ENCODE results near the gene RIMKLB.

RIMKLB gene

GRCh38 chr12:8827551-8828256 is 129.9 kb downstream of the RIMKLB start:
- ChIA-PET CTCF (no interaction called here), POLR2A (ENCODE audit: low non-redundant PET) (no interaction called here)
- peak; percentile 32 for DNase-seq (ENCODE audit: low spot score)
- TF ChIP-seq CTCF (conservative IDR thresholded peaks at IDR 0.05; ENCODE audit: low read depth): no peak
- no peak overlapping the region for H3K27ac ChIP-seq

GRCh38 chr12:8828257-8829124 is 130.7 kb downstream of the RIMKLB start:
- DNase-seq (ENCODE audit: low spot score): no peak
- POLR2A ChIA-PET (ENCODE audit: low non-redundant PET): no interaction called here
- H3K27ac ChIP-seq: no peak overlapping the region
- CTCF ChIA-PET: no interaction called here
- TF ChIP-seq CTCF (conservative IDR thresholded peaks at IDR 0.05; ENCODE audit: low read depth): no peak

GRCh38 chr12:8829125-8829518 is 131.3 kb downstream of the RIMKLB start:
- no peak overlapping the region for H3K27ac ChIP-seq
- TF ChIP-seq CTCF (conservative IDR thresholded peaks at IDR 0.05; ENCODE audit: low read depth): no peak
- ChIA-PET CTCF (no interaction called here), POLR2A (ENCODE audit: low non-redundant PET) (no interaction called here)
- no peak for DNase-seq (ENCODE audit: low spot score)

GRCh38 chr12:8829621-8830020 is 131.8 kb downstream of the RIMKLB start:
- TF ChIP-seq CTCF (conservative IDR thresholded peaks at IDR 0.05; ENCODE audit: low read depth): no peak
- DNase-seq (ENCODE audit: low spot score): no peak
- CTCF ChIA-PET: no interaction called here
- POLR2A ChIA-PET (ENCODE audit: low non-redundant PET): no interaction called here
- no peak overlapping the region for H3K27ac ChIP-seq

GRCh38 chr12:8831116-8831515 is 133.3 kb downstream of the RIMKLB start:
- ChIA-PET POLR2A (ENCODE audit: low non-redundant PET) (interaction anchor here (0.7 kb wide), 1 partner anchor 219 kb away, joined by 3 read pairs; no protein-coding TSS in a partner anchor), CTCF (no interaction called here)
- TF ChIP-seq CTCF (conservative IDR thresholded peaks at IDR 0.05; ENCODE audit: low read depth): no peak
- no peak for DNase-seq (ENCODE audit: low spot score)
- H3K27ac ChIP-seq: no peak overlapping the region

GRCh38 chr12:8832500-8832899 is 134.7 kb downstream of the RIMKLB start:
- no peak for DNase-seq (ENCODE audit: low spot score)
- ChIA-PET CTCF (no interaction called here), POLR2A (ENCODE audit: low non-redundant PET) (no interaction called here)
- H3K27ac ChIP-seq: no peak overlapping the region
- no peak for TF ChIP-seq CTCF (conservative IDR thresholded peaks at IDR 0.05; ENCODE audit: low read depth)
